Measurements from ENCODE around the gene ZBP1.

The ZBP1 gene

GRCh38 chr20:57617079-57617795 lies 3.0 kb downstream of the ZBP1 start:
- no peak for DNase-seq (ENCODE audit: low spot score)

DNA sequence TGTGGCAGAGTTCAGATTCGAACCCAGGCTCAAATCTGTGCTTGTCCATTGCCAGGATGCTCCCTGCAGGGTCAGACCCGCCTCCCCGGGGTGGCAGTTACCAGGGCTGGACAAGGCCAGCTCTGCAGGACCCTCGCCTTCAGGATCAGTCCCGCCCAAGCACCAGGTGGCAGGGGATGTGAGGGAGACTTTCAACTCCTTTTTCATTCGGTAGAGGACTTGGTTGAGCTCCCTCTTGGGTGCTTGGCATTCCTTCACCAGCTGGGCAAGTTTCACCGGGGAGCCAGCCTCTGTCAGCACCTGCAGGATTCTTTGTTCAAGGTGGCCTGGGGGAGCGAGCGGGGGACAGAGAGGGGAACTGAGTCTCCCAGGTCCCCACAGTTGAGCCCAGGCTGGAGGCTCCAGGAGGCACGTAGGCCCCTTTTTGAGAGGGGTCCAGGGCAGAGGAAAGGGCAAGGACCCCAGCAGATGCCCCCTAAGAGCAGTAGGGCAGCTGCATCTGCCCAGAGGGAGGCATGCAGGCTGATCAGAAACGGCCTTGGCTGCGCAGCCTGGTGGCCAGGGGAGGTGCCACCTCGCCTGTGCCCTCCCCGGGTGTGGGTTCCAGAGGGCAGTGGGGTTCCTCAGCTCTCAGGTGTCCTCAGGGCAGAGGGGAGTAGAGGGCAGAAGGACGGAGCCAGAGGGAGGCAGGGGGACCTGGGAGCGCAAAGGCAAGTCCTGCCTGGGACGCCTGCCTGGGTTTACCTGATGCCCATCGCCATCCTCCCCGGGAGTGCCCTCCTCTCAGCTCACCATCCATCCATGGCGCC lies 3.9 kb downstream of the ZBP1 start:
- no peak for DNase-seq (ENCODE audit: low spot score)

GRCh38 chr20:57615445-57615811 lies 4.8 kb downstream of the ZBP1 start:
- no peak for DNase-seq (ENCODE audit: low spot score)

DNA sequence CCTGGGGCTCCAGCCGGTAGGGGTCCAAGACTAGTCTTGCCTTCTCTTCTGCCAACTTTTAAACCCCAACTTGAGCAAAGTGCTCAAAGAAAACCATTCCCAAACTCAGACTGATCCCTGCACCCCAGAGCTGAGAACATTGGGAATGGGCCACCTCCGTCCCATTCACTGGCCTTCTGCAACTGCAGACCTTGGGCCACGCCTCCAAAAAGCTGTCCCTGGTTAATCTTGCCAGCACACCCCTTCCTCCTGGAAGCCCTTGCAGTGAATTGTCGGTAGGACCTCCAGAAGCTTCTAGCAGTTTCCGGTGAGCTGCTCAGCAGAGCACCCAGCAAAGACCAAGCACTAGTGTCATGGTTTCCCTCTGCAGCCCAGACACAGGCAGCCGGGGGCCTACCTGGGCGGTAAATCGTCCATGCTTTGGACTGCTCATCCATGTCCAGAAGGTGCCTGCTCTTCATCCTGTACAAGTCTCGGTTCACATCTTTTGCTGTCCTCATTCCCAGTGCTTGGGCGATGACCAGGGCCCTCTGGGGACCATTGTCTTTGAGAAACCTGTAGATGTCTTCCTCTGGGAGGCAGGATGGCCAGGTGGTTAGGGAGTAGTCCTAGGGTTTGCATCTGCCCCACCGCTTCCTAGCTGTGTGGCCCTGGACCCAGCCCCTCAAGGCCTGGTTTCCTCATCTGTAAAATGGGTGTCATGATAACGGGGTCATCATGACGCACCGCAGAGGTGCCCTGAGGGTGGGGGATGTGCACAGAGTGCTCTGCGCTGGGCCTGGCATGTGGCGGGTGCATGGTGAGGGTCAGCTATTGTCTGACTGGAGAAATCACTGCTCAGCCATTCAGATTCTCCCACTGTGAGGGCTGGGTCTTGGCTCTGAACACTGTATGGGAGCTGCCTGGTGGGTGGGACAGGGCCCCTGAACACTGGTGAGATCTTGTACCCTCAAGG lies 5.5 kb downstream of the ZBP1 start:
- no peak for DNase-seq (ENCODE audit: low spot score)

DNA sequence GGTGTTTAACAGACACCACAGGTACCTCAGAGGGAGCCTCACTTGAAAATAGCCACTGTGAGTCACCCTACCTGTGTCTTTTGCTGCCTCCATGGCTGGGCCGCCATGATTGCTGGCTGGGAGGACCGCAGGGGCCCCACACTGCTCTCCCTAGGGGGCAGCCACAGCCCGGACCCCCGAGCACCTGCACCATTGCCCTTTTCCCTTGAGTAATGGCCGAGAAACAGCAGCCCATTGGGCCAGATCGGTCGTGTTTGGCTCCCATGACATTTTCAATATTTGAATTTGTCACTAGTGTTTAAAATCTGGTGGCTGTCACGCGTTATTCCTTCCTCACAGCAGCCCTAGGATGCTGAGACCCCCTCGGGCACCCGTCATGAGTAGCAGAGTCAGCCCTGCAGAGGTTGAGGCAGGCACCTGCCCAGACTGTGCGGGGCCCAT lies 6.7 kb downstream of the ZBP1 start:
- DNase-seq (ENCODE audit: low spot score) = no peak

DNA sequence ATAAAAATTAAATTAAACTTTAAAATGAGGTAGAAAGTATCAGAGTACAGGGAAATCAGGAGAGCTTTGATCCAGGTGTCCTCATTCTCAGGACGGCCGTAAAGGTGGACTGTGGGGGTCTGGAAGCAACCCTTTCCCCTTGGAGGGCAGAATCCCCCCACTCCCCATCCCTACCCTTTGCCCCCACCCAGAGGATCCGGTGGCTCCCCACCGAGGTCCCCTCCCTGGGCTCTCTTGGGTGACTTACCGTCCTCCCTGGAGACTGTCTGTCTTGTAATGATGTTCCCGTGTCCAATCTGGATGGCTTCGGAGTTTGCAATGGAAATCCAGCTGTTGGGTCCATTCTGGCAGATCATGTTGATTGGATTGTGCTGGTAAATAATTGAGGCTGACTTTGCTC lies 7.3 kb downstream of the ZBP1 start:
- no peak for DNase-seq (ENCODE audit: low spot score)

DNA sequence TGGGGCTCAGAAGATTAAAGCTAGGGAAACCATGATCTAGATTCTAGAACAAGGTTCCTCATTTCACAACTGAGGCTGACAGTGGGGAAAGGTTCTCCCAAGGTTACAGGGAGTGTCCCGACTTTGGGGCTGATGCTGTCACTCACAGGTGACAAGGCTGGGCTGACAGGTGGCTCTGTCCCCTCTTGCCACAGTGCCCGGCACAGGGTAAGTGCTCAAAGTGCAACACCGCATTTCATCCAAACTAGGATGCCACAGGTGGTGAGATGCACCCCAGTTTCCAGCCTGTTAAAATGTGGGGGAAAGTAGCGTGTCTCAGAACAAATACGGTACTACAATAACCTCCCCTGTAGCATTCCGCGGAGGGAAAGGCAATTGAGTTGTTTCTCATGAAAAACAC lies 7.8 kb downstream of the ZBP1 start:
- DNase-seq (ENCODE audit: low spot score) = no peak

GRCh38 chr20:57611586-57612311 lies 8.5 kb downstream of the ZBP1 start:
- DNase-seq (ENCODE audit: low spot score) = no peak

- DNase-seq (ENCODE audit: low spot score) = no peak
Measured at GRCh38 chr20:57610261-57610952, 9.8 kb downstream of the ZBP1 start.

DNA sequence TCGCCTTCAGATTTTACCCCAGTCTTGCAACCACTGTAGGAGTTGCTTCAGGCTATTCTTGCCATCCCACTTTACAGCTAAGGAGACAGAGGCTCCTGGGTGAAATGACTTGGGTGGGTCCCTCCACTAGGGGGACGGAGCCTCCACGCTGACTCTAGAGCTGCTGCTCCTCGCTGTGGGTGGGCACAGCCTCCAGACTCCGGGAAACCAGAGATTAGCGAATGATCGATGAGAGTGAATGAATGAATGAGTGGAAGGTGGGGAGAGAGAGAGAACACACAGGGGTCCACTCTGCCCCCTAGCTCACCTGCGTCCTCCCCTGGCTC lies 10.4 kb downstream of the ZBP1 start:
- no peak for DNase-seq (ENCODE audit: low spot score)

GRCh38 chr20:57609086-57609841 lies 11.0 kb downstream of the ZBP1 start:
- no peak for DNase-seq (ENCODE audit: low spot score)

DNA sequence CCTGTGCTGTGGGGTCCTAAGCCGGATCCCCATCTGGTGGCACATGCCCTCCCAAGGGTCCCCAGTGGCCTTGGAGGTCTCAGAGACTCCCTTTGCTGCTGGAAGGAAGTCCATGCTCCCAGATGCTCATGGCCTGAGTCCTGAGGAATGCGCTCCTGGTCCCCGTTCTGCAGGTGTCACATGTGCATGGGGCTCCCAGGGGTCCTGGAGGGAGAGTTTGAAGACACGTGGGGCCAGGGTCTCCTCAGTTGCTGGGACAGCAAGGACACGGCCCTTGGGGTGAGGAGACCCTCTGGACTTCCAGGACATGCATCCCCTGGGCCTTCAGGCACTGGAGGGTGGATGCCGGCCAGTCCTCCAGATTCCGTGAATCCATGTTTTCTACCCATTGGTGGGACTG lies 11.7 kb downstream of the ZBP1 start:
- DNase-seq (ENCODE audit: low spot score) = no peak

- no peak for DNase-seq (ENCODE audit: low spot score)
Measured at GRCh38 chr20:57605878-57606277, 14.3 kb downstream of the ZBP1 start.

GRCh38 chr20:57605045-57605444 lies 15.2 kb downstream of the ZBP1 start:
- DNase-seq (ENCODE audit: low spot score) = no peak

- no peak for DNase-seq (ENCODE audit: low spot score)
Measured at GRCh38 chr20:57603120-57603519, 17.1 kb downstream of the ZBP1 start.

DNA sequence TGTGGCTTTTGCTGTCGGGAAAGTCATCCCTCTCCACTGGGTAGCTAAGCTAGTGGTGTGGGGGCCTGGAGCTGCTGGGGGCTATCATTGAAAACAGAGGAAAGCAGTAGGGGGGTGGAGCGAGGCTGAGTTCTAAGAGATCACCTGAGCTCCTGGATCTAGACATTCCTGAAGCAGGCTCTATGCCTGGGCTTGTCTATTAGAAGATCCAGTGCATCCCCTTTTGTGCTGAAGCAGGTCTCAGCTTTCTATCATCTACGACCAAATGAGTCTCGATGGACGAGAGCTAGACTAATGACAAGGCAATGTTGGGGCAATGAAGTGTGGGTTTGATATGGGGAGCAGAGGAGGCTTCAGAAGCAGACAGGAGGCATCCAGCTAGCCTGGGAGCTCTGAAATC lies 18.5 kb downstream of the ZBP1 start:
- no peak for DNase-seq (ENCODE audit: low spot score)

DNA sequence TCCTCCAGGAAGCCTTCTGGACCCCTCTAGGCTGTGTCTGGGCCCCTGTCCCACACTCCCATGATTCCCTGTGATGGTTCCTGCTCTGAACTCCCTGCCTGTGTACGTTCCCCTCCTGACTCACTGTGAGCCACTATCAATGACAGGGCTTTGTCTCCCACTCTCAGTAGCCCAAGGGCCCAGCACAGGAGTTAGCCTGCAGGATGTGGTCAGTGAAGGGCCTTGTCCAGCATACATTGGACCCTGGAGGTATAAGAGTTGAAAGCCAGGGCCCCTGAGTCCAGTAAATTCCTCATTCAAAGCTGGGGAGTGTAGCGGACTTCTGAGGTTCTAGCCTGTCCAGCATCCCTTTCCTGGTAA lies 19.0 kb downstream of the ZBP1 start:
- no peak for DNase-seq (ENCODE audit: low spot score)

DNA sequence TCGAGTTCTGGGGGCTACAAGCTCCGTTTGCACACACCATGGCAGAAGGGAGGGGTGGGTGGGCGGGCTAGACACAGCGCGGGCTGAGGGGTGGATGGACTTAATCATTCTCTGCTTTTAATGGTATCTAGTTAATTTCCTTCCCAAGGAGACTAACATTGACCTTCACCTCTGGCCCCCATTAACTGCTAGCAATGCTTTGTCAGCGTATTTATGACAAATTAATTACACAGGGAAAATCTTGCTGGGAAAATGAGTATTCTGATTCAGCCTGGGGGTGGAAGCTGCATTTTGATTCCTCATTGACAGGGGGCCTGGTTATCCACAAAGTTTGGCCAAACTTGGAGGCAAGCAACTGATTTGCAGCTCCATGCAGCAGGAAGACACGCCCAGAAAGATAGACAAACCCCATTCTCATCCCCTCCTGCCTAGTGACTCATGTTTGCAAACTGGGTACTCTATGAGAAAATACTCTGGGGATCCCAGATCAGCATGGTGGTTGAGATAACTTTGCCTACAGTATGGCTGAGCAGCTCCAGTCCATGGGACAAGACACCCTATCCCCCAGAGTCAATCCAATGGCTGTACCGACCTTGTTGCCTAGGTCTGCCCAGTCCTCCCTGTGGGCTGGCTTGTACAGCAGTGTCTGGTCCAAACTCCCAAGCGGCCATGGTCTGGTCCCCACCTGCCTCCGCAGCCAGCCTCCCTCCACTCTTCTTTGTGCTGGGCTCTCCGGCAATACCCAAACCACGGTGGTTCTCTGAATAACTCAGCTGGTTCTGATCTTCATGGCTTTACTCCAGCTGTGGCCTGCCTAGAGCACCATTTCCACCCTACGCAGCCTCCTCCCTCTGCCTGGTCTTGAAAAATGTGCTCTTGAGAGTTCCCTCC lies 19.7 kb downstream of the ZBP1 start:
- DNase-seq (ENCODE audit: low spot score) = no peak

DNA sequence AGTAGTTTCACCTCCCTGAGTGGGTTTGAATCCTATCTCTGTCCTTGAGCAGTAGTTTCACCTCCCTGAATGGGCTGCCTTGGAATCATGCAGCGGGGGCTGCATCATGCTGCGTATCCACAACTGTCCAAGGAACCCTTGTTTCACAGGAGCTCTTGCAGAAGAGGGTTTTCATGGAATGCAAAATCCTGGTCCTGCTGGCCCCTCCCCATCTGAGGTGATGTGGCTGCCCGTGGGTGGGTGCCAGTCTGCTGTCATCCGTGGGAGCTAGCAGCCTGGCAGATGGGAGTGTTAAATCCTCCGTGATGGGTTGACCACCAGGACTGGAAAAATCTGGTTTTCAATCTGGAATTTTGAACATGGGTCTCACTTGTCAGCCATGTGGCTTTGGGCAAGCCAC lies 21.7 kb downstream of the ZBP1 start:
- no peak for DNase-seq (ENCODE audit: low spot score)

- no peak for DNase-seq (ENCODE audit: low spot score)
Measured at GRCh38 chr20:57598060-57598459, 22.2 kb downstream of the ZBP1 start.

All from hematopoietic multipotent progenitor cell treated with erythropoietin and hydrocortisone succinate and interleukin-3 and kit ligand, for 15 days (in vitro differentiated cells).